Endothelial cell of umbilical vein (primary cell): ENCODE measurements around the gene WSB1. TPM values are rescaled to one million over a fixed set of nuclear protein-coding genes. Genes with fewer than 3 reads are reported as not detected.

ENCODE experiments used
- BruUV-seq: library from RNA; stranded (reverse); fragments of 400-500 nt; replicated peaks from 2 replicates; lab custom pipeline; 2021; lab: Mats Ljungman, UMichigan
- CTCF ChIA-PET: fragments of 300-600, 350-600 bp; sonication (Branson Sonifier 250); formaldehyde crosslinking; loops from one replicate; lab custom pipeline; 2021; ENCODE audit warnings: antibody characterized with exemption, inconsistent platforms; lab: Charles Lee
- POLR2A ChIA-PET: fragments of 300-600, 350-600 bp; sonication (Branson Sonifier 250); formaldehyde crosslinking; loops from one replicate; lab custom pipeline; 2021; ENCODE audit warnings: antibody characterized with exemption, inconsistent platforms; lab: Charles Lee
- DNase-seq: peaks from one replicate; pipeline ENCODE4 v3.0.0-alpha.2; 2011; ENCODE audit warnings: low read depth, low spot score
- FAIRE-seq: peaks from 2 replicates; lab custom pipeline; 2011; peaks lifted over from hg19 to GRCh38; lab: Jason Lieb, UNC
- H2AFZ ChIP-seq: 2 replicates; pipeline ENCODE4 v1.6.0; 2012; ENCODE audit warnings: low read depth, low read length, control low read depth, inconsistent platforms
- H3K27ac ChIP-seq: 2 replicates; pipeline ENCODE4 v1.5.1; 2011; ENCODE audit warnings: low read depth, mild to moderate bottlenecking, control low read depth, low read length, moderate library complexity; ENCODE audit not compliant: insufficient read depth
- H3K27me3 ChIP-seq, 2 experiments: 2 replicates each; pipeline versions ENCODE4 v1.6.0 to v1.6.1; 2011; ENCODE audit warnings: low read length in 2 of 2, mixed read lengths in 1 of 2; ENCODE audit not compliant: control insufficient read depth in 2 of 2, insufficient read depth in 2 of 2
- H3K36me3 ChIP-seq, 2 experiments: 2 replicates in 1 of 2; 3 replicates in 1 of 2; pipeline ENCODE4 v1.5.1; 2011; ENCODE audit warnings: low read length in 2 of 2, mild to moderate bottlenecking in 1 of 2, moderate library complexity in 1 of 2; ENCODE audit not compliant: control insufficient read depth in 2 of 2, insufficient read depth in 2 of 2; ENCODE audit errors: extremely low read depth in 1 of 2
- H3K4me1 ChIP-seq: 3 replicates; pipeline ENCODE4 v1.5.1; 2011; ENCODE audit warnings: mild to moderate bottlenecking, low read length; ENCODE audit not compliant: control insufficient read depth, insufficient read depth; ENCODE audit errors: extremely low read depth
- H3K4me2 ChIP-seq: 2 replicates; pipeline ENCODE4 v1.6.1; 2011; ENCODE audit warnings: low read length, control low read depth, mixed read lengths; ENCODE audit not compliant: insufficient read depth
- H3K4me3 ChIP-seq, 3 experiments: fragments of 200-600 bp in 1 of 3; sonication (generic), shearing (Covaris generic) in 1 of 3; replicated peaks in 1 of 3; 2 replicates each; pipeline ENCODE4 v1.5.1; 2011 to 2016; ENCODE audit warnings: control low read depth in 3 of 3, low read length in 3 of 3, mild to moderate bottlenecking in 2 of 3, inconsistent platforms in 1 of 3, low read depth in 1 of 3, moderate library complexity in 1 of 3; ENCODE audit not compliant: insufficient read depth in 1 of 3
- H3K79me2 ChIP-seq: 2 replicates; pipeline ENCODE4 v1.6.0; 2012; ENCODE audit warnings: low read length, inconsistent platforms; ENCODE audit not compliant: control insufficient read depth, insufficient read depth
- H3K9ac ChIP-seq: replicated peaks from 2 replicates; pipeline ENCODE3; 2011; ENCODE audit warnings: low read length, control low read depth; ENCODE audit not compliant: insufficient read depth; ENCODE audit errors: extremely low read depth
- H3K9me1 ChIP-seq: replicated peaks from 3 replicates; pipeline ENCODE4 v1.6.0; 2011; ENCODE audit warnings: mild to moderate bottlenecking, low read length; ENCODE audit not compliant: control insufficient read depth, insufficient read depth; ENCODE audit errors: extremely low read depth
- H3K9me3 ChIP-seq: replicated peaks from 2 replicates; pipeline ENCODE4 v1.5.1; 2012; ENCODE audit warnings: low read length, inconsistent platforms; ENCODE audit not compliant: control insufficient read depth, insufficient read depth
- H4K20me1 ChIP-seq: replicated peaks from 2 replicates; pipeline ENCODE3; 2011; ENCODE audit warnings: mild to moderate bottlenecking, low read length; ENCODE audit not compliant: control insufficient read depth, insufficient read depth; ENCODE audit errors: extremely low read depth
- CTCF ChIP-seq, 2 donors: IDR thresholded peaks; 1 replicate in 1 of 2; 2 replicates in 1 of 2; pipeline ENCODE4 v1.5.1; 2011; ENCODE audit warnings: low read length in 2 of 2, mild to moderate bottlenecking in 2 of 2, moderate library complexity in 2 of 2, control low read depth in 1 of 2, inconsistent platforms in 1 of 2, low read depth in 1 of 2; ENCODE audit not compliant: insufficient read depth in 1 of 2; ENCODE audit errors: extremely low read depth in 1 of 2
- FOS ChIP-seq: IDR thresholded peaks from 2 replicates; pipeline ENCODE4 v1.6.1; 2011; ENCODE audit warnings: mild to moderate bottlenecking, low read length, moderate library complexity, borderline replicate concordance; ENCODE audit not compliant: insufficient read depth
- GATA2 ChIP-seq: IDR thresholded peaks from 2 replicates; pipeline ENCODE4 v1.7.0; 2011; ENCODE audit warnings: low read depth, mild to moderate bottlenecking, moderate library complexity, mixed read lengths, low read length; ENCODE audit not compliant: insufficient read length, insufficient read depth
- JUN ChIP-seq: IDR thresholded peaks from 2 replicates; pipeline ENCODE4 v1.6.1; 2011; ENCODE audit warnings: borderline replicate concordance, low read depth; ENCODE audit not compliant: insufficient read length, insufficient read depth
- MYC ChIP-seq: IDR thresholded peaks from one replicate; pipeline ENCODE4 v1.6.1; 2011; ENCODE audit warnings: mild to moderate bottlenecking, low read depth, low read length
- POLR2A ChIP-seq: IDR thresholded peaks from 2 replicates; pipeline ENCODE4 v1.6.1; 2012; ENCODE audit warnings: low read depth, mild to moderate bottlenecking, control low read depth, low read length
- POLR2AphosphoS5 ChIP-seq: IDR thresholded peaks from 2 replicates; pipeline ENCODE4 v1.6.1; 2012; ENCODE audit warnings: low read depth, mild to moderate bottlenecking, control low read depth, low read length, moderate library complexity; ENCODE audit not compliant: insufficient read depth
- dilution Hi-C: fragments of 300-500 bp; cut with MboI; formaldehyde crosslinking; loops from one replicate; pipeline ENCODE4 v1.15.0; 2019; ENCODE audit warnings: low sequenced_read_pairs; ENCODE audit not compliant: extremely low pct_ligation_motif_present
- intact Hi-C: fragments of 100-400 bp; cut with micrococcal nuclease; formaldehyde crosslinking; loops from one replicate; pipeline ENCODE4 v1.10.0; 2022
- polyA plus RNA-seq, 4 experiments: library from polyadenylated mRNA; depleted of rRNA in 3 of 4; stranded (reverse) in 3 of 4; unstranded in 1 of 4; fragments of >200 nt; gene quantifications; 2 replicates each; pipeline versions ENCODE4 v1.2.1 to v1.2.3, GENCODE V29; 2011 to 2012; ENCODE audit warnings: missing spikeins in 1 of 4
- total RNA-seq: library from RNA; stranded (reverse); gene quantifications from 2 replicates; pipeline ENCODE4 v1.2.3, GENCODE V29; 2021

Gene WSB1
- total and polyA plus RNA-seq, 2 donors (not counting 3 experiments of a cell fraction or from before 2014, with no cell fraction given): 471 to 736 TPM

GRCh38 chr17:27285516-27285915 is 8.4 kb upstream of the WSB1 start:
- BruUV-seq: no TSS peak
- no peaks in the 10 kb centered on the region for H4K20me1 ChIP-seq
- no peak for FAIRE-seq
- intact Hi-C loops: loop anchor here (1.0 kb wide), 3 partner anchors 9 to 38 kb away; partner anchors contain the start of gene WSB1
- no peak overlapping the region for H3K4me3 ChIP-seq
- CTCF ChIA-PET: interaction anchor here (1.2 to 2.9 kb wide), 5 partner anchors 9 to 49 kb away, joined by 3 to 13 read pairs (median 7); partner anchors contain the start of gene WSB1
- H3K4me2 ChIP-seq: peak overlapping the region; percentile 75
- H2AFZ ChIP-seq: no peak overlapping the region
- no peaks in the 10 kb centered on the region for H3K36me3 ChIP-seq
- peak overlapping the region; percentile 63 for H3K27ac ChIP-seq
- TF ChIP-seq JUN (no peak), FOS (no peak), MYC (no peak), POLR2AphosphoS5 (no peak), GATA2 (no peak), CTCF (IDR thresholded peaks at IDR 0.05; ENCODE audit: extremely low read depth in 1 of 2, insufficient read depth in 1 of 2, low read depth in 1 of 2, low read length in 2 of 2) (no peak), POLR2A (no peak)
- POLR2A ChIA-PET: interaction anchor here (0.7 to 1.5 kb wide), 4 partner anchors 9 to 38 kb away, joined by 3 to 9 read pairs (median 6); partner anchors contain the start of gene WSB1
- DNase-seq: no peak
- H3K9me1 ChIP-seq: no peaks in the 10 kb centered on the region
- H3K27me3 ChIP-seq: no peaks in the 10 kb centered on the region
- no peaks in the 10 kb centered on the region for H3K9me3 ChIP-seq
- H3K4me1 ChIP-seq: peaks cover 30% of the 10 kb centered on the region
- no peak overlapping the region for H3K9ac ChIP-seq
- H3K79me2 ChIP-seq: no peaks in the 10 kb centered on the region
- dilution Hi-C loops: no loop called here
